GM18520 (cell line): ENCODE measurements around the gene CMKLR1.

Experiments
- ATAC-seq: cut with Tn5 transposase; IDR thresholded peaks from one replicate; pipeline ENCODE4 v1.9.1; 2021; ENCODE audit not compliant: unreplicated experiment

CMKLR1 gene

DNA sequence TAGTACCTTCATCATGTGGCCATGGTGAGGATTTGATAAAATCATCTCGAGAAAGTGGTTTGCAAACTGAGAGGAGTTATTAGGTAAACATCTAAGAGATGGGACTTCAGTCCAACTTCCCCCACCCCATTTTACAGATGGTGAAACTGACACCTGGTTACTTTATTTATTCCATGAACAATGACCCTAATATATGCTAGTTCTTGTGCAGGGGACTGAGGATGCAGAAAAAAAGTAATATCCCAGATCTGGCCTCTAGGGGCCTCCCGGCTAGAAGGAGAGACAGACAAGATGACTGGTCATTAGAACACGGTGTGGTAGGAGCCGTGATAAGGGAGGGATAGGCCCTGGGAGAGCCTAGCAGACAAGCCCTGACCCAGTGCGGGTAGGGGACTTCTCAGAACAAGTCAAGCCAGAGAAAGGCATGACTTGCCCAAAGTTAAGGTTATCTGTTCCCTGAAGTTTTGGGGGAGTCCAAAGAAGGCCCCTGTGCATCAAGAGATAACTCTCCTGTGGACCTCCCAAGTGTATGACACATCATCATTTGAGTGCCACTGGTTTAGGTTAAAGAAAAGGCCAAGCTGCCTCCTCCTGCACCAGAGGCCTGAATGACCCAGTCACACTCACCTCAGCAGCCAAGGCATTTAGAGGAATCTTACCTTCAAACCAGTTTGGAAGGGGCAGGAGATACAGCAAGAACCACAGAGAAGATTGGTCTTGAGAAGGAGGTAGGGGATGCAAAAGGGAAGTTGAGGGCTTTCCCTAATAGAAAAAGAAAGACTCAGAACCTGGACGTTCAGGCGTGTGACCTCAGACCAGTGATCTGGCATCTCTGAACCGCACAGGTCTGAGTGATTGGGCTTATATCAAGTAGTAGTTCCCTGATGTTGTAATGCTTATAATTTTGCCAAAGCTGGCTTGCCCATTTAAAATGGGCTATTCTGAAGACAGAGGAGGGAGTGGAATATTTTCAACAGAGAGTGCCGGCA lies 1.6 kb downstream of the CMKLR1 start:
- ATAC-seq: no peak

DNA sequence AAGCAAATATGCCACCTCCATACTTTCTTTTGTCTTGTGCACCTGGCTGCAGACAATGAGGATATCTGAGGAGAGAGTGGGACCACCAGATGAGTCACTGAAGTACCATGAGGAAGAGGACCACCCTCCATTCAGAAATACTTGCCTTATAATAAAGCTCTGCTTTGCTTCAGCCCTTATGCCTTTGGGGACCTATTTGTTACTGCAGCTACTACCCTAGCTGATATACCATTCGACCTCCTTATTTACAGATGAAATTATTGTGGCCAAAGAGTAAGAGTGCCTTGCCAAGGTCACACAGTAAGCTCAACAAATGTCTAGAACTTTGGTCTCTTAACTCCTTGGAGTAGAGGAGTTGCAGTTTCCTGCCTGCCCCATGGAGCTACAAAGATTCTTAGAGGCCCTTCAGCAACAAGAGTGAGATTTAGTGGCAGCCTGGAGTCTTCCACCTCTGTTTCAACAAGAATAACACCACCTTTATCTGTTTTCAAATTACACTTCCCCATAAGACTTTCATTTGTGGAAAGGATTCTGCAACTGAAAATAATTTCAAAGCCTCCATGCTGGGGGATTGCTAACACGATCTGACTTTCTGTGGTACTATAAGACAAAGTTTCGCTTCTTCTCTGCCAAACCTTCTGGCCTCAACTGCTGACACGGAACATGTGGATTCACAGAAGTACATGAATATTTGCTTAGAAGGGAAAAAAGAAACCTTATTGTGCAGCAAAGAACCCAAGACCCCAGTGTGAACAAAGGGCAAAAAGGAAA lies 3.6 kb downstream of the CMKLR1 start:
- ATAC-seq: no peak

DNA sequence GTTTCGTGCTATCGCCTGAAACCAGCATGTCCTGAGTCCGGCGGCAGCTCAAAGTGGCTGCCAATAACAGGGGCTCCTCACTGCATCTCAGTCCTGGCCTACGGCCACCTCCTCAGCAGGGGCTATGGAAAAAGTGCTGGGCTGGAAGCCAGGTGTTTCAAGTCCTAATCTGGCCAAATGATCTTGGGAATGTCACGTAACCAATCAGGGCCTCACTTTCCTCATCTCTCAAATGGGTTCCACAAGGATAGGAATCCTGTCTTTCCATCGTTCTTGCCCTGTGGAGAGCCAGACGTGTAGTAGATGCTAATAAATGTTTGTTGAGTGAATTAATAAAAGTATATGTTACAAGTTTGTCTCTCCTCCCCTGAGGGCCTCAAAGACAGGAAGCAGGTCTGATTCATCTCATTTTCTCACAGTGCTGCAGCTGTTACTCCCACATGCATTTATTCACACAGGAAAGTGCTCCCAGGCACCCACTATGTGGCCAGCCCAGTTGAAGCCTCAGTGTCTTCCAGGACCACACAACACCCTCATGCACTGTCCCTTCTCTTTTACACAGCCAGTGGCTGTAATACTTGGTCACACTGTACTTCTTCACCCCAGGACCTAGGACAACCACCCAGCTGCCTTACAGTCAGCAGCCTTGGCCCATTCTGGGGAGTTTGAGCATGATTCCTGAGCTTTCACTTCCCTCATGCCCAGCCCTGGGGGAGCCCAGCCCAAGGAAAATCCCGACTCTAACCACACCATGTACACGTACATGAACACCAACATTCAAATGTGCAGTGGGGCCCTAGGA lies 5.0 kb downstream of the CMKLR1 start:
- no peak for ATAC-seq

DNA sequence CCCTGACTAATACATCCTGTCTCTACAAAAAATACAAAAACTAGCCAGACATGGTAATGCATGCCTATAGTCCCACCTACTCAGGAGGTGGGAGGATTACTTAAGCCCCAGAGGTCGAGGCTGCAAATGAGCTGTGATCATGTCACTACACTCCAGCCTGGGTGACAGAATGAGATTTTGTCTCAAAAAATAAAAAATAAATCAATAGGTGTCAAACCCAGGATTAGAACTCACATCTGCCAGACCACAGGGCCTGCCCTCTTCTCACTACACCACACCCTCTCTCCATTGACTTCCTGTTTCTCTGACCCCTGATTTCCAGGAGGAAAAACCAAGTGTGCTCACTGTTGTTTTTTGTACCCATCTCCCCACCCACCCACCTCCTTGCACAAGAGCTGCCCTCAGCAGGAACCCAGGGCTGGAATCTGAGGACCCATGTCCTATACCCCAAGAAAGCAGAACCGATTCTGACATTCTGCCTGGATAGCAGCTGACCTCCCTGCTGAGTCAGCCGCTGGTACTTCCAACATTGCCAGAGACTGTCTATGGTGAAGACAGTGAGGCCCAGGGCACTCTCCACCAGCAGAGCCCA lies 6.2 kb downstream of the CMKLR1 start:
- ATAC-seq: no peak

GRCh38 chr12:108328420-108328819 lies 10.7 kb downstream of the CMKLR1 start:
- ATAC-seq: no peak

DNA sequence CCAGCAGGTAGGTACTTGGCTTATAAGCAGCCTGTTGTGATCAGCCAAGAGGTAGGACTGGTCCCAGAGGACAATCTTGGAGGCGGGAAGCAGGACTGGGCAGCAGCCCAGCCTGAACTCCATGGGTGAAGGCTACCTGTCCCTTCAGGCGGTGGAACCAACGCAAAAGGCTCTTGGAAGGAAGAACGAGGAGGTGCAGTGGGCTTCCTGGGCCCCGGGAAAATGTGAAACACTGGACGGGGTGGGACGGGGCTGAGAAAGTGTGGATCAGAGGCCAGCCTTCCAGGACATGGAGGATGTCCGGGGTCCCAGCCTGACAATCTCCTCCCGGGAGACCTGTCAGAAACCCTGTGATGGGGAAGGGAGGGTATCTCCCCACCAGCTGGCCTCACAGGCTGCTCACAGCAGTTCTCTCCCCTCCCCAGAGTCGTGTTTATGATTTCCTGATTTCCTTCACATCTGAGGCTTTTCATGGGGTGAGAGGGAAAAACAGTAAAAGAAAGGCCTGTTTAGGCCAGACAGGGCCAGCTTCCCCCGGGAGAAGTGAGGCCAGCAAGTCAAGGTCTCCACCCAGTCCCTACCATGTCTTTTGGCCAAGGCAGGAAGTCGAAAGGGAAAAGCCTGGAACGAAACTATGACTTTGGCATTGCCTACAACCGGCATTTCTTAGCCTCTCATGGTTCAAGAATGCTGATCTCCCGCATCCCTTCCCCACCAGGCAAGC lies 11.3 kb downstream of the CMKLR1 start:
- no peak for ATAC-seq

GRCh38 chr12:108326254-108326750 lies 12.8 kb downstream of the CMKLR1 start:
- no peak for ATAC-seq

DNA sequence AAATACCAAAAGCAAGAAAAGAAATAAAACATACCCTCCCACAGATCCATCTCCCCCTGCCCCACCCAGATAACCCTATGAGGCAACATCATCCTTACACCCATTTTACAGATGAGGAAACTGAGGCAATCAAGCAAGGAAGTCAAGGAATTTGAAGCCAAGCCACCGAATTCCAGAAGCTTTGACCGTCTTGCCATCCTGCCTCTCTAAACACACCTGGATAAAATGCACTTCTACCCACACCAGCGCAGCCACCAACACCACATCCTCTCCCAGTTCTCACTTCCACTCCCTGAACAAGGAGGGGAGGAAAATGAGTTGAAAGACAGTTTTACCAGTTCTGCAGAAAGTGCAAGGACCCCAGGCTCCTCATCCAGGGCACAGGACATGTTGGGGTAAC lies 13.6 kb downstream of the CMKLR1 start:
- ATAC-seq: no peak

GRCh38 chr12:108325018-108325358 lies 14.1 kb downstream of the CMKLR1 start:
- no peak for ATAC-seq

GRCh38 chr12:108324351-108325017 lies 14.6 kb downstream of the CMKLR1 start:
- ATAC-seq: no peak

- ATAC-seq: no peak
Observed at GRCh38 chr12:108323581-108323980, 15.5 kb downstream of the CMKLR1 start.

DNA sequence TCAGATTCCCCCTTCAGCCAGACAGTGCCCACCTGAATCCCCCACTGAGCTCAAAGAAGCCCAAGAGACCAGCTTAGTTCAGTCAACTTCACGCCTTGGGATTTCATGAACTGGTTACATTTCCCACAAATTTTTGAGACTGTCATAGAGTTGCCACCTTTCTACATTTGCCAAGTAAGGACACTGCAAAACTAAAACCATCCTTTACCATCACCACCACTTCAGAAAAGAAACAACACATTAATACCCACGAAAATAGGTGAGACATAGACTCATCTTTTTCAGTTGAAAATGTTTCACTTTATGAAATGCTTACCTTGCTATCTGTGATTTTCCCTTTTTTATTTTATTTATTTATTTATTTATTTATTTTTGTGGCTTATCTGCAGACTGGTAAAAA lies 16.1 kb downstream of the CMKLR1 start:
- no peak for ATAC-seq

- ATAC-seq: no peak
Observed at GRCh38 chr12:108321688-108322087, 17.4 kb downstream of the CMKLR1 start.

DNA sequence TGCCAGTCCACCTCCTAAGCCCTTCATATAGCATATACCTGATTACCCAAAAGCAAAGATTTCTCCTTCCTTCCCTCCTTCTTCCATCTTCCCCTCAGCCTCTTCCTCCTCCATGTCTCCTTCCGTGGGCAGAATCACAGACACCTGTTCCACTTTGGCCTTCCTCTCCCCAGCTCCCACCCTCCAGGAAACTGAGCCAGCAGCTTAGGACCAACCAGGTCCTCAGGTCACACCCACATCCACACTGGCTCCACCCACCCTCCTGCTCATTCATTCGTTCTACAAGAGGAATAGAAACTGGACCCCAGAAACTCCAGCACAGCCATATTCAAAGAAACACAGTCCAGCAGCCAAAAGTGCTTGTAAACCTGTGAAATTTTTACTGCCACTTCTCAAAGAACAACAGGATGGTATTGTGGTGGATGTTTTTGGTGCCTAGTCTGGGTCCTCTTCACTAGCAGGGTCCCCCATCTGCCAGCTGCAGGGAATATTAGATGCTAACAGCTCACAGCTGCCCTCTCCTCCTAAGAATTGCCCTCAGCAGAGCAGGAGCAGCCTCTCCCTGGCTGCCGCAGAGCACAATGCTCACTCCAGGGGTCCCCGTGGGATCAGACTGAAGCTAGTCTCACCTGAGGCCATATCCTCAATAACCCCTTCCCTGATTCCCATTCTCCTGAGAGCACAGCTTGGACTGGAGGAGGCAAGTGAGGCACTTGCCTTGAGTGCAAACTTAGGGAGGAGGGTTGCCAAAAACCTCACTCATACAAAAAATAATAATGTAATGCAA lies 18.4 kb downstream of the CMKLR1 start:
- no peak for ATAC-seq

DNA sequence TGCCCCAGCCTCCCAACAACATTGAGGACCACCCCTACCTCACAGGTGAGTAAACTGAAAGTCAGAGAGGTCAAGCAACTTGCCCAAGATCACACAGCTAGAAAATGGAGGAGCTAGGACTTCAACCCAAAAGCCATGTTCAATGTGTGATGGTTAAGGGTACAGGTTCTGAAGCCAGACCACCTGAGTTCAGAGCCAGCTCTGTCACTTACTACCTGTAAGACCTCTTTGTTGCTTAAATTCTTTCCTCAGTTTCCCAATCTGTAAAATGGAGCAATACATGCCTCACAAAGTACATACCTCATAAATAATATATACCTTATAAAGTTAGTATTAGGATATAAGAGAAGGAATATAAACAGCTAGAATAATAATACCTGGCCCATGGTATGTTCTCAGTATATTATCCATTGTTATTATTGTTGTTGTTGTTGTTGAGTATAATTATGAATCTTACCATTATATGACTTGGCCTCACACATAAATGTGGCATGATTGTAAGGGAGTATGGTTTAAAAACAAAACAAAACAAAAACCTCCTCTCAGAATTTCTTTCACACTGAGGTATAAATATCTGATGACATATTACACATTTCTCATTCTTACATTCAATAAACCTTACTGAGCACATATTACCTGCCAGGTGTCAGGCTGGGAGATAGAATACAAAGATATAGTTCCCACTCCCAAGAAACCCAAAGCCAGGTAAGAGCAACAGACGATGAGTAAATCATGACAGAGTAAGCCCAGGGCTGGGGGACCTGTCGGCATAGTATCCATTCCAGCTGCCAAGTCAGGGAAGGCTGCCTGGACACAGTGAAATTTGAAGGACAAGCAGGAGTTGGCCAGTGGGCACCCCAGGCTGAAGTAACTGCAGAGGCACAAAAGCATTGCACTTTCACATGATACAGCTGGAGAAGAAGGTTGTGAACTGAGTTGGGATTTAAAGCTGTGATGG lies 19.6 kb downstream of the CMKLR1 start:
- no peak for ATAC-seq

DNA sequence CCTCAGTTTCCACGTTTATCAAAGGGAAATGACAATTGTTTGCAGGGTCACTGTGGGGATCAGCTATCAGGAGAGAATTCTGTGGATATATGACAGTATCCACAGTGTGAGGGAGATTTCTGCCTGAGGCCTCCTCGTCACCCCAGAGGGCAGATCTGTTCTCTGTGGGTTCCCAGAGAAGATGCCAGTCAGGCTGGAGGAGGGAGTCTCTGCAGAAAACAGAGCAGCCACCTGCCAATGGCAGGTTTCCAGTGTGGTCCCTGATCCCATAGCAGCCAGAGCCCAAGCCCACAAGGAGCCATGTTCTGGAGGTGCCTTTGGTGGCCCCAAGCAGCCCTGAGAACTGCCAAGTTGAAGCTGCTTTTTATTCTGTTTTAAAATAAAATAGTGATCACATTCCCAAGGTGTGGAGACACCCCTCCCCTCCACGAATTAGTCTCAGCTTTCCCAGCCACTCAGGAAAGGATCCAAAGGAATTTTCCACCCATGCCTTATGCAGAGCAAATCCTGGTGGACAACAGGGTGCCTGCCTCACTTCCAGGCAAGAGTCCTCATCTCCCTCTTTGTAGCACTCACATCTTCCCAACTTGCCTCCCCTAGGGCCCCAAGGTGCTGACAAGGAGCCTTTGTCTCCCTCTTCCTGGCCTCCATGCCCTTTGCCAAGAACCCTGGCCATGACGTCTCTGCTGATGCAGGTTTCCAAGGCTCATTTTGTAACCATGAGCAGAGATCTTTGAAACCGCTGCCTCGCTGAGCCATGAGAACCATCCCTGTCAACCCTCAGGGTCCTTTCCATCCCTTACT lies 20.4 kb downstream of the CMKLR1 start:
- ATAC-seq: no peak
